Measurements from ENCODE around the gene BFSP1.

DNA sequence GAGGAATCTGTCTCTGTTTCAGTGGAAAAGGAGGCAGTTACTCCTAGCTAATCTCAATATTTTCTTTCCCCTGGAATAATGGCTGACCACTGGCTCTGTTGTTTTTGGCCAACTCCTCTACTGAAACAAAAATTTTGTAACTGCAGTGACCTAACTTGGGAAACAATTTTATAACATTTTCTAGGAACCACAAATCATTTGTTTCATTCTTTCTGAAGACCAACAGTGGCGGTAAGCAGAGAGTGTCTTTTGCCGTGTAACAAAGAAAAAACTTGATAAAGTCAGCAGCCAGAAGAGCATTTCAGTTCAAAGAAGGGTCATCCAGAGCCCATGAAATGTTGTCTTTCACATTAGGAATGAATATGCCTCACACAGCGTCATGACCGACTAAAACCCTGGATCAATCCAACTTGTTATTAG, 11.8 kb upstream of the BFSP1 start:
- TF ChIP-seq, protein P1, sequence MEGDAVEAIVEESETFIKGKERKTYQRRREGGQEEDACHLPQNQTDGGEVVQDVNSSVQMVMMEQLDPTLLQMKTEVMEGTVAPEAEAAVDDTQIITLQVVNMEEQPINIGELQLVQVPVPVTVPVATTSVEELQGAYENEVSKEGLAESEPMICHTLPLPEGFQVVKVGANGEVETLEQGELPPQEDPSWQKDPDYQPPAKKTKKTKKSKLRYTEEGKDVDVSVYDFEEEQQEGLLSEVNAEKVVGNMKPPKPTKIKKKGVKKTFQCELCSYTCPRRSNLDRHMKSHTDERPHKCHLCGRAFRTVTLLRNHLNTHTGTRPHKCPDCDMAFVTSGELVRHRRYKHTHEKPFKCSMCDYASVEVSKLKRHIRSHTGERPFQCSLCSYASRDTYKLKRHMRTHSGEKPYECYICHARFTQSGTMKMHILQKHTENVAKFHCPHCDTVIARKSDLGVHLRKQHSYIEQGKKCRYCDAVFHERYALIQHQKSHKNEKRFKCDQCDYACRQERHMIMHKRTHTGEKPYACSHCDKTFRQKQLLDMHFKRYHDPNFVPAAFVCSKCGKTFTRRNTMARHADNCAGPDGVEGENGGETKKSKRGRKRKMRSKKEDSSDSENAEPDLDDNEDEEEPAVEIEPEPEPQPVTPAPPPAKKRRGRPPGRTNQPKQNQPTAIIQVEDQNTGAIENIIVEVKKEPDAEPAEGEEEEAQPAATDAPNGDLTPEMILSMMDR (IDR thresholded peaks at IDR 0.05; ENCODE audit: insufficient read depth, low read length) = no peak
- TF ChIP-seq GABPA (IDR thresholded peaks at IDR 0.05; ENCODE audit: low read depth) (no peak), POLR2AphosphoS5 (IDR thresholded peaks at IDR 0.05; ENCODE audit: low read depth) (no peak)
- TF ChIP-seq, protein P2, sequence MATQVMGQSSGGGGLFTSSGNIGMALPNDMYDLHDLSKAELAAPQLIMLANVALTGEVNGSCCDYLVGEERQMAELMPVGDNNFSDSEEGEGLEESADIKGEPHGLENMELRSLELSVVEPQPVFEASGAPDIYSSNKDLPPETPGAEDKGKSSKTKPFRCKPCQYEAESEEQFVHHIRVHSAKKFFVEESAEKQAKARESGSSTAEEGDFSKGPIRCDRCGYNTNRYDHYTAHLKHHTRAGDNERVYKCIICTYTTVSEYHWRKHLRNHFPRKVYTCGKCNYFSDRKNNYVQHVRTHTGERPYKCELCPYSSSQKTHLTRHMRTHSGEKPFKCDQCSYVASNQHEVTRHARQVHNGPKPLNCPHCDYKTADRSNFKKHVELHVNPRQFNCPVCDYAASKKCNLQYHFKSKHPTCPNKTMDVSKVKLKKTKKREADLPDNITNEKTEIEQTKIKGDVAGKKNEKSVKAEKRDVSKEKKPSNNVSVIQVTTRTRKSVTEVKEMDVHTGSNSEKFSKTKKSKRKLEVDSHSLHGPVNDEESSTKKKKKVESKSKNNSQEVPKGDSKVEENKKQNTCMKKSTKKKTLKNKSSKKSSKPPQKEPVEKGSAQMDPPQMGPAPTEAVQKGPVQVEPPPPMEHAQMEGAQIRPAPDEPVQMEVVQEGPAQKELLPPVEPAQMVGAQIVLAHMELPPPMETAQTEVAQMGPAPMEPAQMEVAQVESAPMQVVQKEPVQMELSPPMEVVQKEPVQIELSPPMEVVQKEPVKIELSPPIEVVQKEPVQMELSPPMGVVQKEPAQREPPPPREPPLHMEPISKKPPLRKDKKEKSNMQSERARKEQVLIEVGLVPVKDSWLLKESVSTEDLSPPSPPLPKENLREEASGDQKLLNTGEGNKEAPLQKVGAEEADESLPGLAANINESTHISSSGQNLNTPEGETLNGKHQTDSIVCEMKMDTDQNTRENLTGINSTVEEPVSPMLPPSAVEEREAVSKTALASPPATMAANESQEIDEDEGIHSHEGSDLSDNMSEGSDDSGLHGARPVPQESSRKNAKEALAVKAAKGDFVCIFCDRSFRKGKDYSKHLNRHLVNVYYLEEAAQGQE (IDR thresholded peaks at IDR 0.05; ENCODE audit: insufficient replicate concordance, low read depth) = no peak

Measured in HL-60 (cell line).